GM12891 (cell line): ENCODE measurements around the gene TBXAS1.

Experiments
- POLR2A ChIP-seq: IDR thresholded peaks from 2 replicates; pipeline ENCODE4 v1.6.1; 2011; ENCODE audit warnings: low read depth, low read length, control low read depth
- POLR2AphosphoS5 ChIP-seq: IDR thresholded peaks from 2 replicates; pipeline ENCODE4 v1.6.1; 2011; ENCODE audit warnings: low read depth, low read length, control low read depth

DNA sequence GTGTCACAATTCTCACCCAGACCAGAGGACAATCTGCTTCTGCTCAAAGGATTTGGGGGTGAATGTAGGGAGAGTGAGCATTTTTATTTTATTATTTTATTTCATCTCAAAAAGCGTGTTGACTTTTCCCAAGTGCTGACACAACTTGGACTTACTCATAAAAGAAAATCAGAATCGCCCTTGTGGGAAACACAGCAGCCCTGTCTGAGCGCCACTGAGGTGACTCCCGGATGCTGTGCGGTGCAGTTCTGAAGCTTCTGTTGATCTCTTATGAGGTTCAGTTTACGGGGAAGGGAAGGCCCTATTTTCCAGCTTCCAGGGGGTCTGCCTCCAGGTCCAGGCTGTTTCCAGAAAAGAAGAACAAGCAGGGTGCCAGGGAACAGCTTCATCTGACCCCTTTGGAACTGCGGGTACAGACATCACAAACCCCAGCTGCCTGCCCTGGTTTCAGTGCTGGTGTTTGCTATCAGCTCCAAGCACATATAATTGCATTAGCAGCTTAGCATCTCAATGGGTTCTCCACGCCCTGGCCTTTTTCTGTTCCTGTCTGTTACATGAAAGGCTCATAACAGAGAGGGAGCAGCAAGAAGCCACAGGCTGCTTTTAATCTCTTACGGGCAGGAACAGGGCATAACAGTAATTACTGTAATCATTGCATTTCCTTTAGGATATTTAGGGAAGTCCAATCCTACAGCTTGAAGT lies 181.3 kb downstream of the TBXAS1 start:
- TF ChIP-seq POLR2A (no peak), POLR2AphosphoS5 (no peak)
